H1 (cell line): ENCODE measurements around the gene DSCAM. TPM values are rescaled to one million over a fixed set of nuclear protein-coding genes. Genes with fewer than 3 reads are reported as not detected.

ENCODE experiments used
- CTCF ChIA-PET: fragments of 300-600 bp; sonication (Branson Sonifier 250); formaldehyde crosslinking; loops from one replicate; lab custom pipeline; 2021; ENCODE audit not compliant: partially characterized antibody; lab: Charles Lee
- POLR2A ChIA-PET: fragments of 300-600 bp; sonication (Branson Sonifier 250); formaldehyde crosslinking; loops from one replicate; lab custom pipeline; 2021; ENCODE audit warnings: inconsistent platforms; ENCODE audit not compliant: partially characterized antibody; lab: Charles Lee
- DNase-seq, 2 experiments: peaks; one replicate each; pipeline versions ENCODE4 v3.0.0 to v3.0.0-alpha.2; 2010 to 2022; ENCODE audit warnings: low spot score in 2 of 2, low read depth in 1 of 2, mixed read lengths in 1 of 2
- FAIRE-seq: peaks from 2 replicates; lab custom pipeline; 2011; peaks lifted over from hg19 to GRCh38; lab: Jason Lieb, UNC
- H2AFZ ChIP-seq: 2 replicates; pipeline ENCODE4 v1.8.1; 2012; ENCODE audit warnings: low read length, inconsistent platforms
- H2AK5ac ChIP-seq: 2 replicates; pipeline ENCODE4 v1.6.1; 2013; ENCODE audit warnings: low read depth, low read length
- H2BK120ac ChIP-seq: replicated peaks from 2 replicates; pipeline ENCODE3; 2013; ENCODE audit warnings: low read depth, low read length, inconsistent platforms
- H2BK12ac ChIP-seq: 2 replicates; pipeline ENCODE4 v1.6.1; 2013; ENCODE audit warnings: low read depth, low read length
- H2BK15ac ChIP-seq: 2 replicates; pipeline ENCODE4 v1.6.1; 2013; ENCODE audit warnings: low read length
- H2BK20ac ChIP-seq: 2 replicates; pipeline ENCODE4 v1.6.1; 2013; ENCODE audit warnings: low read length
- H2BK5ac ChIP-seq: 2 replicates; pipeline ENCODE4 v1.6.1; 2013; ENCODE audit warnings: low read depth, low read length
- H3K14ac ChIP-seq: 2 replicates; pipeline ENCODE4 v1.6.1; 2013; ENCODE audit warnings: inconsistent platforms; ENCODE audit not compliant: insufficient read length
- H3K18ac ChIP-seq: 2 replicates; pipeline ENCODE4 v1.6.1; 2013; ENCODE audit warnings: low read length; ENCODE audit errors: extremely low read depth
- H3K23ac ChIP-seq: 2 replicates; pipeline ENCODE4 v1.6.1; 2013; ENCODE audit warnings: inconsistent platforms; ENCODE audit not compliant: insufficient read length
- H3K23me2 ChIP-seq: 2 replicates; pipeline ENCODE4 v1.6.1; 2013; ENCODE audit warnings: low read depth, low read length
- H3K27ac ChIP-seq: 2 replicates; pipeline ENCODE4 v1.6.1; 2011; ENCODE audit warnings: low read depth, low read length, inconsistent platforms
- H3K27me3 ChIP-seq, 4 experiments: replicated peaks in 1 of 4; 1 replicate in 1 of 4; 2 replicates in 3 of 4; pipeline versions ENCODE4 v1.6.1 to v1.8.1; 2011 to 2013; ENCODE audit warnings: low read length in 3 of 4, mild to moderate bottlenecking in 3 of 4, inconsistent platforms in 2 of 4, mixed read lengths in 2 of 4, moderate library complexity in 1 of 4; ENCODE audit not compliant: control insufficient read depth in 3 of 4, insufficient read depth in 3 of 4; ENCODE audit errors: extremely low read depth in 1 of 4
- H3K36me3 ChIP-seq, 4 experiments: 2 replicates each; pipeline versions ENCODE4 v1.6.1 to v1.8.1; 2011 to 2013; ENCODE audit warnings: mild to moderate bottlenecking in 4 of 4, low read length in 3 of 4, moderate library complexity in 2 of 4, control low read depth in 1 of 4, inconsistent platforms in 1 of 4; ENCODE audit not compliant: insufficient read depth in 4 of 4, control insufficient read depth in 2 of 4
- H3K4ac ChIP-seq: replicated peaks from 2 replicates; pipeline ENCODE3; 2013; ENCODE audit warnings: low read length, low read depth, mixed read lengths, inconsistent platforms; ENCODE audit not compliant: insufficient read length
- H3K4me1 ChIP-seq, 4 experiments: replicated peaks in 1 of 4; 1 replicate in 1 of 4; 2 replicates in 3 of 4; pipeline versions ENCODE4 v1.6.1 to v1.8.1; 2011 to 2013; ENCODE audit warnings: low read length in 3 of 4, inconsistent platforms in 2 of 4, mixed read lengths in 1 of 4; ENCODE audit not compliant: insufficient read depth in 4 of 4, control insufficient read depth in 3 of 4
- H3K4me2 ChIP-seq, 2 experiments: 2 replicates each; pipeline versions ENCODE4 v1.6.1 to v1.8.1; 2011 to 2013; ENCODE audit warnings: low read depth in 2 of 2, low read length in 2 of 2, control low read depth in 1 of 2, inconsistent platforms in 1 of 2, mild to moderate bottlenecking in 1 of 2; ENCODE audit not compliant: insufficient read depth in 1 of 2
- H3K4me3 ChIP-seq, 4 experiments: fragments of 200-600, 300-600 bp in 1 of 4; sonication (generic), shearing (Covaris generic), sonication (Bioruptor Twin) in 1 of 4; 2 replicates each; pipeline versions ENCODE4 v1.5.1 to v1.8.1; 2011 to 2016; ENCODE audit warnings: low read length in 4 of 4, low read depth in 3 of 4, control low read depth in 2 of 4, inconsistent platforms in 2 of 4, mild to moderate bottlenecking in 2 of 4, mixed read lengths in 1 of 4, moderate library complexity in 1 of 4; ENCODE audit not compliant: insufficient read depth in 2 of 4; ENCODE audit errors: extremely low read depth in 1 of 4
- H3K56ac ChIP-seq: replicated peaks from 2 replicates; pipeline ENCODE3; 2013; ENCODE audit warnings: low read depth, mild to moderate bottlenecking, mixed read lengths, low read length, inconsistent platforms; ENCODE audit not compliant: insufficient read length
- H3K79me1 ChIP-seq: 2 replicates; pipeline ENCODE4 v1.6.1; 2013; ENCODE audit warnings: low read depth, low read length, control low read depth
- H3K79me2 ChIP-seq, 2 experiments: 2 replicates each; pipeline versions ENCODE4 v1.6.1 to v1.8.1; 2012 to 2013; ENCODE audit warnings: low read length in 2 of 2, mild to moderate bottlenecking in 2 of 2, inconsistent platforms in 1 of 2; ENCODE audit not compliant: insufficient read depth in 2 of 2, control insufficient read depth in 1 of 2
- H3K9ac ChIP-seq, 4 experiments: replicated peaks in 1 of 4; 1 replicate in 1 of 4; 2 replicates in 3 of 4; pipeline versions ENCODE4 v1.6.1 to v1.8.1; 2011 to 2013; ENCODE audit warnings: low read depth in 3 of 4, low read length in 3 of 4, control low read depth in 2 of 4, mild to moderate bottlenecking in 2 of 4, moderate library complexity in 2 of 4, inconsistent platforms in 1 of 4; ENCODE audit errors: extremely low read depth in 1 of 4
- H3K9me3 ChIP-seq, 2 experiments: 2 replicates each; pipeline versions ENCODE4 v1.6.1 to v1.8.1; 2012 to 2013; ENCODE audit warnings: mild to moderate bottlenecking in 2 of 2, moderate library complexity in 2 of 2, control low read depth in 1 of 2, inconsistent platforms in 1 of 2, low read depth in 1 of 2, low read length in 1 of 2, mixed read lengths in 1 of 2; ENCODE audit not compliant: insufficient read depth in 2 of 2
- H4K20me1 ChIP-seq, 2 experiments: replicated peaks in 1 of 2; 2 replicates each; pipeline versions ENCODE3 to v1.8.1; 2011 to 2013; ENCODE audit warnings: inconsistent platforms in 2 of 2, low read length in 2 of 2, mild to moderate bottlenecking in 1 of 2; ENCODE audit not compliant: insufficient read depth in 2 of 2, control insufficient read depth in 1 of 2
- H4K5ac ChIP-seq: 2 replicates; pipeline ENCODE4 v1.6.1; 2013; ENCODE audit warnings: low read length, low read depth, mixed read lengths, inconsistent platforms; ENCODE audit not compliant: insufficient read length
- H4K8ac ChIP-seq: 2 replicates; pipeline ENCODE4 v1.8.0; 2013; ENCODE audit warnings: mild to moderate bottlenecking, moderate library complexity, low read length, inconsistent platforms; ENCODE audit not compliant: insufficient read depth; ENCODE audit errors: extremely low read depth
- H4K91ac ChIP-seq: replicated peaks from 2 replicates; pipeline ENCODE3; 2013; ENCODE audit warnings: low read length, mixed read lengths, inconsistent platforms; ENCODE audit not compliant: insufficient read length
- ASH2L ChIP-seq: fragments of 200-600, 300-600 bp; sonication (generic); IDR thresholded peaks from one replicate; pipeline ENCODE4 v1.7.1; 2017; ENCODE audit warnings: low read length
- CTCF ChIP-seq, 3 experiments: IDR thresholded peaks; 1 replicate in 2 of 3; 2 replicates in 1 of 3; pipeline versions ENCODE4 v1.5.1 to v1.6.1; 2011; ENCODE audit warnings: low read length in 3 of 3, mild to moderate bottlenecking in 3 of 3, inconsistent platforms in 2 of 3, low read depth in 1 of 3, moderate library complexity in 1 of 3; ENCODE audit not compliant: insufficient read depth in 1 of 3; ENCODE audit errors: control extremely low read depth in 1 of 3
- HDAC2 ChIP-seq, 2 experiments: fragments of 300-600 bp in 1 of 2; sonication (generic) in 1 of 2; IDR thresholded peaks; 2 replicates each; pipeline ENCODE4 v1.6.1; 2011 to 2012; ENCODE audit warnings: low read depth in 2 of 2, low read length in 2 of 2, mild to moderate bottlenecking in 2 of 2, moderate library complexity in 2 of 2, borderline replicate concordance in 1 of 2, inconsistent platforms in 1 of 2
- MAFK ChIP-seq: IDR thresholded peaks from 2 replicates; pipeline ENCODE4 v1.6.1; 2012; ENCODE audit warnings: low read depth, mild to moderate bottlenecking, improper control_type of control experiment, low read length
- SP4 ChIP-seq: IDR thresholded peaks from 2 replicates; pipeline ENCODE4 v1.6.1; 2012; ENCODE audit warnings: low read length, inconsistent platforms
- WGBS, 2 experiments: shearing (Covaris generic) in 1 of 2; methylation state at CpG; one replicate each; pipeline versions ENCODE4 v1.1.6 to v1.1.7; 2013 to 2015; ENCODE audit warnings: low lambda C conversion rate in 2 of 2, mixed read lengths in 2 of 2, inconsistent platforms in 1 of 2, low coverage in 1 of 2, missing lambda C conversion rate in 1 of 2; ENCODE audit not compliant: insufficient replicate concordance in 2 of 2, insufficient coverage in 1 of 2, insufficient read length in 1 of 2; ENCODE audit errors: extremely low coverage in 1 of 2, missing lambda C conversion rate in 1 of 2; 5-methylcytosine and 5-hydroxymethylcytosine counted together
- polyA plus RNA-seq, 7 experiments: library from polyadenylated mRNA; depleted of rRNA in 3 of 7; stranded (reverse) in 5 of 7; unstranded in 2 of 7; fragments of >200 nt in 5 of 7; fragments of 200-250 nt in 2 of 7; gene quantifications; 1 replicate in 5 of 7; 2 replicates in 1 of 7; 4 replicates in 1 of 7; pipeline versions ENCODE4 v1.2.1 to v1.2.3, GENCODE V29; 2011 to 2013; ENCODE audit warnings: missing spikeins in 2 of 7, mixed read lengths in 2 of 7
- total RNA-seq: library from RNA; stranded (reverse); fragmentation: NEBNext Ultra II Directional; extraction: Animal tissue kit (Norgen Biotek cat#: 25700); gene quantifications from 2 replicates; pipeline ENCODE4 v1.2.1, GENCODE V29; 2021

Gene DSCAM
- total and polyA plus RNA-seq, 2 of the 8 experiments (the other 6 are each of a cell fraction or from before 2014, with no cell fraction given), result 0.02 to 0.15 TPM

GRCh38 chr21:40759061-40759460 is 87.9 kb downstream of the DSCAM start:
- Histone ChIP-seq H3K79me1 (no peaks in the 10 kb centered on the region), H2AK5ac (no peak overlapping the region), H3K14ac (no peak overlapping the region), H4K91ac (no peak overlapping the region), H2BK20ac (no peak overlapping the region), H4K20me1 (no peaks in the 10 kb centered on the region), H3K4ac (no peak overlapping the region), H3K9me3 (no peaks in the 10 kb centered on the region), H3K4me1 (no peaks in the 10 kb centered on the region), H3K56ac (no peak overlapping the region), H2BK12ac (no peak overlapping the region), H4K8ac (no peak overlapping the region), H3K18ac (no peak overlapping the region), H4K5ac (no peak overlapping the region), H3K36me3 (no peaks in the 10 kb centered on the region), H3K4me2 (no peak overlapping the region), H3K79me2 (no peaks in the 10 kb centered on the region), H3K27me3 (no peaks in the 10 kb centered on the region), H2BK5ac (no peak overlapping the region), H3K23me2 (no peaks in the 10 kb centered on the region), H3K9ac (no peak overlapping the region), H2AFZ (no peak overlapping the region), H3K27ac (no peak overlapping the region), H2BK120ac (no peak overlapping the region), H3K4me3 (no peak overlapping the region), H2BK15ac (no peak overlapping the region), H3K23ac (no peak overlapping the region)
- POLR2A ChIA-PET, result no interaction called here
- CTCF ChIA-PET, result interaction anchor here (1.4 kb wide), 1 partner anchor 310 kb away, joined by 3 read pairs; no protein-coding TSS in a partner anchor
- FAIRE-seq, result no peak
- DNase-seq, result no peak
- WGBS, 2 experiments, result 92% methylated on average over 2 of the region's 2 CpGs; no CpG with 5 or more reads in 1 of the 2 experiments
- TF ChIP-seq ASH2L (no peak), MAFK (no peak), CTCF (IDR thresholded peaks at IDR 0.05; ENCODE audit: control extremely low read depth in 1 of 3, insufficient read depth in 1 of 3, low read depth in 1 of 3, low read length in 3 of 3) (no peak), HDAC2 (IDR thresholded peaks at IDR 0.05; ENCODE audit: borderline replicate concordance in 1 of 2, low read depth in 2 of 2, low read length in 2 of 2) (no peak), SP4 (no peak)
